Fibroblast of lung (primary cell): ENCODE data around the gene MYH9. TPM values are rescaled to one million over a fixed set of nuclear protein-coding genes. Genes with fewer than 3 reads are reported as not detected.

Experiments
- DNase-seq, 2 donors: peaks; one replicate each; pipeline versions ENCODE4 v3.0.0 to v3.0.0-alpha.2; 2010; ENCODE audit warnings: low read depth in 2 of 2
- H2AFZ ChIP-seq: 2 replicates; pipeline ENCODE4 v1.5.1; 2012; ENCODE audit warnings: low read length, control low read depth, inconsistent platforms
- H3K27ac ChIP-seq: 2 replicates; pipeline ENCODE4 v1.5.1; 2011; ENCODE audit warnings: low read length, control low read depth; ENCODE audit not compliant: insufficient read depth
- H3K27me3 ChIP-seq: 2 replicates; pipeline ENCODE4 v1.5.1; 2011; ENCODE audit warnings: mild to moderate bottlenecking, low read length; ENCODE audit not compliant: control insufficient read depth, insufficient read depth
- H3K36me3 ChIP-seq: 2 replicates; pipeline ENCODE4 v1.5.1; 2011; ENCODE audit warnings: low read length; ENCODE audit not compliant: control insufficient read depth, insufficient read depth
- H3K4me1 ChIP-seq: 2 replicates; pipeline ENCODE4 v1.5.1; 2011; ENCODE audit warnings: low read length; ENCODE audit not compliant: control insufficient read depth, insufficient read depth; ENCODE audit errors: extremely low read depth
- H3K4me2 ChIP-seq: 2 replicates; pipeline ENCODE4 v1.5.1; 2011; ENCODE audit warnings: low read length, control low read depth; ENCODE audit not compliant: insufficient read depth; ENCODE audit errors: extremely low read depth
- H3K4me3 ChIP-seq, 4 experiments: fragments of 200-600 bp in 1 of 4; sonication (generic) in 1 of 4; replicated peaks in 1 of 4; 2 replicates each; pipeline ENCODE4 v1.5.1; 2011 to 2016; ENCODE audit warnings: low read length in 4 of 4, low read depth in 3 of 4, mild to moderate bottlenecking in 3 of 4, control low read depth in 2 of 4, inconsistent platforms in 1 of 4, mixed read lengths in 1 of 4; ENCODE audit not compliant: insufficient read depth in 1 of 4; ENCODE audit errors: control extremely low read depth in 1 of 4
- H3K79me2 ChIP-seq: 2 replicates; pipeline ENCODE4 v1.5.1; 2012; ENCODE audit warnings: mild to moderate bottlenecking, low read length, inconsistent platforms; ENCODE audit not compliant: control insufficient read depth, insufficient read depth
- H3K9ac ChIP-seq: 2 replicates; pipeline ENCODE4 v1.5.1; 2011; ENCODE audit warnings: mild to moderate bottlenecking, low read length, control low read depth; ENCODE audit not compliant: insufficient read depth
- H3K9me3 ChIP-seq: 2 replicates; pipeline ENCODE4 v1.5.1; 2012; ENCODE audit warnings: low read depth, low read length; ENCODE audit not compliant: control insufficient read depth, insufficient read depth
- H4K20me1 ChIP-seq: 2 replicates; pipeline ENCODE4 v1.5.1; 2011; ENCODE audit warnings: low read length; ENCODE audit not compliant: control insufficient read depth, insufficient read depth; ENCODE audit errors: extremely low read depth
- EZH2 ChIP-seq: IDR thresholded peaks from 2 replicates; pipeline ENCODE4 v1.5.1; 2012; ENCODE audit warnings: low read length, control low read depth, mild to moderate bottlenecking; ENCODE audit errors: missing control alignments
- polyA plus RNA-seq, 2 donors: library from polyadenylated mRNA; depleted of rRNA in 1 of 2; stranded (reverse) in 1 of 2; unstranded in 1 of 2; fragments of >200 nt; gene quantifications; 2 replicates each; pipeline ENCODE4 v1.2.1, GENCODE V29; 2011 to 2012; ENCODE audit warnings: missing spikeins in 1 of 2
- total RNA-seq: library from RNA; depleted of rRNA; stranded (reverse); fragments of >200 nt; gene quantifications from 2 replicates; pipeline ENCODE4 v1.2.1, GENCODE V29; 2014
- TF ChIP-seq, protein P1 (sequence below), 2 donors: IDR thresholded peaks in 1 of 2; conservative IDR thresholded peaks in 1 of 2; 1 replicate in 1 of 2; 2 replicates in 1 of 2; pipeline ENCODE4 v1.5.1; 2011 to 2012; ENCODE audit warnings: low read length in 2 of 2, control low read depth in 1 of 2, inconsistent platforms in 1 of 2, low read depth in 1 of 2, mild to moderate bottlenecking in 1 of 2

The MYH9 gene
- total and polyA plus RNA-seq, 2 donors (not counting 1 experiment from before 2014, with no cell fraction given): 677 to 796 TPM

DNA sequence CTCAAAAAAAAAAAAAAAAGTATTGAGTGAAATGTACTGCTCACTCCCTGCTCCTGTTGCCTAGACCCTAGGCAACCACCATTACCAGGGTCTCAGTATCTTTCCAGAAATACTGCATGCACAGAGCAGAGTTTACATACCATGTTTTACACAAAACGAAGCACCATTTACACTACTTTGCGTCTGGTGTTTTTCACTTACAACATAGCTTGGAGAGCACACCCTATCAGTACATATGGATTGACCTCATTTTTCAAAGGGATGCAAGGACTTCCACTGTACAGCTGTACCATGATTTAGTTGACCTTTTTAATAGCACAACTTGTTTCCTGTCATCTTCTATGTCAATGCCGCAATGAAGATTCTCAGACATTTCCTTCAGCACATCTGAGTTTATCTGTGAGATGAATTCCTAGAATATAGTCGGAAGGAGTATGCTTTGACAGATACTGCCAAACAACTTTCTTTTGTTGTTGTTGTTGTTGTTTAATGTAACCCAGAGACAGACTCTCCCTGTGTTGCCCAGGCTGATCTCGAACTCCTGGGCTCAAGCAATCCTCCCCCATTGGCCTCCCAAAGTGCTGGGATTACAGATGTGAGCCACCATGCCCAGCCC is 6.1 kb downstream of the MYH9 start:
- TF ChIP-seq, protein P1, sequence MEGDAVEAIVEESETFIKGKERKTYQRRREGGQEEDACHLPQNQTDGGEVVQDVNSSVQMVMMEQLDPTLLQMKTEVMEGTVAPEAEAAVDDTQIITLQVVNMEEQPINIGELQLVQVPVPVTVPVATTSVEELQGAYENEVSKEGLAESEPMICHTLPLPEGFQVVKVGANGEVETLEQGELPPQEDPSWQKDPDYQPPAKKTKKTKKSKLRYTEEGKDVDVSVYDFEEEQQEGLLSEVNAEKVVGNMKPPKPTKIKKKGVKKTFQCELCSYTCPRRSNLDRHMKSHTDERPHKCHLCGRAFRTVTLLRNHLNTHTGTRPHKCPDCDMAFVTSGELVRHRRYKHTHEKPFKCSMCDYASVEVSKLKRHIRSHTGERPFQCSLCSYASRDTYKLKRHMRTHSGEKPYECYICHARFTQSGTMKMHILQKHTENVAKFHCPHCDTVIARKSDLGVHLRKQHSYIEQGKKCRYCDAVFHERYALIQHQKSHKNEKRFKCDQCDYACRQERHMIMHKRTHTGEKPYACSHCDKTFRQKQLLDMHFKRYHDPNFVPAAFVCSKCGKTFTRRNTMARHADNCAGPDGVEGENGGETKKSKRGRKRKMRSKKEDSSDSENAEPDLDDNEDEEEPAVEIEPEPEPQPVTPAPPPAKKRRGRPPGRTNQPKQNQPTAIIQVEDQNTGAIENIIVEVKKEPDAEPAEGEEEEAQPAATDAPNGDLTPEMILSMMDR (conservative IDR thresholded peaks at IDR 0.05 in 1 of 2, IDR thresholded peaks at IDR 0.05 in 1 of 2; ENCODE audit: low read depth in 1 of 2, low read length in 2 of 2): no peak
- no peak for TF ChIP-seq EZH2
- Histone ChIP-seq H3K27ac (no peak overlapping the region), H3K9ac (no peak overlapping the region), H3K4me3 (no peak overlapping the region), H3K4me2 (peak overlapping the region; percentile 41), H3K36me3 (peaks cover 18% of the 10 kb centered on the region), H3K79me2 (peaks cover 94% of the 10 kb centered on the region), H2AFZ (no peak overlapping the region), H3K9me3 (no peaks in the 10 kb centered on the region), H4K20me1 (peaks cover 9% of the 10 kb centered on the region), H3K27me3 (no peaks in the 10 kb centered on the region), H3K4me1 (peaks cover 23% of the 10 kb centered on the region)
- DNase-seq: no peak

DNA sequence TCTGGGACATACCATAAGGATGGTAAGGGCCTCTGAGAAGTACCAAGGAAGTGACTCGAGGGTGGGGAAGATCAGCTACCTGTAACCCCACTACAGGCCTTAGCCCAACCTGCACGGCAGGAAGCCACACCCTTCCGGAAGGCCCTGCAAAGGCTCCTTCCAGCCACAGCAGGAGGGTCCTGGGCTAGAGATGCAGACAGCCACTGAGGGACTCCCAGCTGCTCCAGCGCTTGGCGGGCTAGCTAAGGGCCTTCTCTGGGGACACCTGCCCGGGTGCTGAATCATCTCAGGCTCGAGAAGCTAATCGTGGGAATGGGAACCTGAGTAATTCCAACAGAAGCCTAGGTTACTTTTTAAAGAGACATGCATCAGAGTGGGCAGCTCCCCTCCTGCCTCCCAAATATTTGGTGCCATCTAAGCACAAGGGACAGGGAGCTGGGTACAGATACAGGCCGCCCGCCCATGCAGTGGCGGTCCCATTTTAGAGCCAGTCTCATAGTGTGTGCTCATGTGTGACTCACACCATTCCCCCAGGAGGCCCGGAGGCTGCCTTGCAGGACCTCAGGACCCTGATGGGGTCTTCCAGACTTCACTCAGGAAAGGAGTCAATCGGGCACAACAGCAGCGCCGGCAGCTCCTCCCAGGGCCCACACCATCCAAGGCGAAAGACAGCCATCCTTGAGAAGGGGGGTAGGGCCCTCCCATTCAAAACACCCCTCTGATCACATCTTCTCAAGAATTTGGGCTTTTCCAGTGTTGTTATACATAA is 8.0 kb downstream of the MYH9 start:
- no peak overlapping the region for H2AFZ ChIP-seq
- peak overlapping the region in 1 of 4 experiments; percentile 35 for H3K4me3 ChIP-seq
- peak overlapping the region; percentile 18 for H3K9ac ChIP-seq
- H3K36me3 ChIP-seq: peaks cover 24% of the 10 kb centered on the region
- TF ChIP-seq, protein P1 (conservative IDR thresholded peaks at IDR 0.05 in 1 of 2, IDR thresholded peaks at IDR 0.05 in 1 of 2; ENCODE audit: low read depth in 1 of 2, low read length in 2 of 2): no peak
- no peak for TF ChIP-seq EZH2
- DNase-seq: peak in 1 of 2 donors; percentile 64
- peak overlapping the region; percentile 55 for H3K27ac ChIP-seq
- H3K9me3 ChIP-seq: no peaks in the 10 kb centered on the region
- peak overlapping the region; percentile 54 for H3K4me2 ChIP-seq
- H3K27me3 ChIP-seq: no peaks in the 10 kb centered on the region
- H3K4me1 ChIP-seq: peaks cover 33% of the 10 kb centered on the region
- H3K79me2 ChIP-seq: peaks cover 94% of the 10 kb centered on the region
- peaks cover 16% of the 10 kb centered on the region for H4K20me1 ChIP-seq

DNA sequence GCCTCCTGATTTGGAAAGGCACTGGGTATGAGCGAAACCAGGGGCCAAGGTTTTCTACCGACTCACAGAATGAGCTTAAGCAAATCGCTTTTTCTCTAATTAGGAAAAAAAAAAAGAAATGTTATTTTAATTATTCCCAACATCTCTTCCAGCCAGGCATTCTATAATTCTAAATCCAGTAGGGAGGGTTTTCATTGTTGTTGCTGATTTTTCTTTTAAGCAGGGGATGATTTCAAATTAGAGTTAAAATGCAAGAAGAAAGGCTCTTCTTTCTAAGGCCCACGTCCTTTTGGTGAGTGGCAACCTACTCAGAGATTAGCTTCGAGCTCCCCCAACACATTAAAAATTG is 8.9 kb downstream of the MYH9 start:
- no peak overlapping the region for H3K9ac ChIP-seq
- no peak for TF ChIP-seq EZH2
- TF ChIP-seq, protein P1 (conservative IDR thresholded peaks at IDR 0.05 in 1 of 2, IDR thresholded peaks at IDR 0.05 in 1 of 2; ENCODE audit: low read depth in 1 of 2, low read length in 2 of 2): no peak
- H4K20me1 ChIP-seq: peaks cover 17% of the 10 kb centered on the region

More for the DNA sequence above, 8.9 kb downstream of the MYH9 start:
- Histone ChIP-seq H3K27ac (peak overlapping the region; percentile 36), H3K9me3 (no peaks in the 10 kb centered on the region), H3K36me3 (peaks cover 22% of the 10 kb centered on the region), H3K27me3 (no peaks in the 10 kb centered on the region), H3K4me1 (peaks cover 33% of the 10 kb centered on the region), H2AFZ (no peak overlapping the region), H3K4me2 (no peak overlapping the region), H3K4me3 (peak overlapping the region in 1 of 4 experiments; percentile 14), H3K79me2 (peaks cover 94% of the 10 kb centered on the region)
- DNase-seq: no peak
